K562 (cell line): Measurements from ENCODE around the gene IRS2. TPM values are rescaled to one million over a fixed set of nuclear protein-coding genes. Genes with fewer than 3 reads are reported as not detected.

Experiments used
- ATAC-seq: fragments of 200-7000 bp; cut with Tn5 transposase; 3 replicates; pipeline ENCODE4 v1.9.1; 2020; ENCODE audit warnings: moderate library complexity
- BruUV-seq: library from RNA; stranded (reverse); fragments of 400-500 nt; replicated peaks from 2 replicates; lab custom pipeline; 2021; lab: Mats Ljungman, UMichigan
- CTCF ChIA-PET: fragments of 300-600 bp; formaldehyde crosslinking; extraction: SDS; loops from one replicate; lab custom pipeline; 2021; ENCODE audit warnings: low intra/inter-chr PET ratio; lab: Yijun Ruan, JAX
- POLR2A ChIA-PET: fragments of 300-600, 350-650 bp; sonication (Branson Sonifier 250); formaldehyde crosslinking; extraction: SDS; loops from one replicate; lab custom pipeline; 2021; ENCODE audit warnings: antibody characterized with exemption, inconsistent platforms; lab: Yijun Ruan, JAX
- DNase-seq, 4 experiments: peaks; one replicate each; pipeline versions ENCODE4 v3.0.0 to v3.0.0-alpha.2; 2011 to 2018; ENCODE audit warnings: low spot score in 3 of 4, mixed read lengths in 3 of 4; ENCODE audit errors: extremely low read depth in 1 of 4
- FAIRE-seq: peaks from 2 replicates; lab custom pipeline; 2011; peaks lifted over from hg19 to GRCh38; lab: Jason Lieb, UNC
- H2AFZ ChIP-seq: 2 replicates; pipeline ENCODE4 v1.6.0; 2011; ENCODE audit warnings: low read depth, low read length, control low read depth, inconsistent platforms
- H3K27ac ChIP-seq: fragments of 200-600 bp; 3 replicates; pipeline ENCODE4 v1.8.0; 2011; ENCODE audit warnings: low read depth, mild to moderate bottlenecking, control low read depth, inconsistent platforms, low read length, moderate library complexity, mixed read lengths; ENCODE audit errors: extremely low read depth
- H3K27me3 ChIP-seq, 2 experiments: fragments of 300-600 bp in 1 of 2; 2 replicates in 1 of 2; 3 replicates in 1 of 2; pipeline versions ENCODE4 v1.6.0 to v1.8.0; 2011; ENCODE audit warnings: inconsistent platforms in 2 of 2, low read length in 2 of 2, mild to moderate bottlenecking in 1 of 2, mixed read lengths in 1 of 2, moderate library complexity in 1 of 2; ENCODE audit not compliant: control insufficient read depth in 2 of 2, insufficient read depth in 2 of 2
- H3K36me3 ChIP-seq: fragments of 300-600 bp; 3 replicates; pipeline ENCODE4 v1.8.0; 2011; ENCODE audit warnings: mild to moderate bottlenecking, low read length, inconsistent platforms; ENCODE audit not compliant: control insufficient read depth, insufficient read depth
- H3K4me1 ChIP-seq, 2 experiments: fragments of 200-600 bp in 1 of 2; replicated peaks in 1 of 2; 2 replicates in 1 of 2; 3 replicates in 1 of 2; pipeline versions ENCODE4 v1.5.1 to v1.8.0; 2011; ENCODE audit warnings: inconsistent platforms in 2 of 2, low read length in 2 of 2, mild to moderate bottlenecking in 1 of 2, mixed read lengths in 1 of 2, moderate library complexity in 1 of 2; ENCODE audit not compliant: control insufficient read depth in 2 of 2, insufficient read depth in 2 of 2
- H3K4me2 ChIP-seq: 2 replicates; pipeline ENCODE4 v1.6.1; 2011; ENCODE audit warnings: low read length, control low read depth, inconsistent platforms, mixed read lengths; ENCODE audit not compliant: insufficient read depth
- H3K4me3 ChIP-seq: fragments of 200-600 bp; sonication (generic), shearing (Covaris generic); 2 replicates; pipeline ENCODE4 v1.5.1; 2016; ENCODE audit warnings: control low read depth, inconsistent platforms
- H3K79me2 ChIP-seq: fragments of 200-600 bp; 3 replicates; pipeline ENCODE4 v1.8.0; 2011; ENCODE audit warnings: low read length, inconsistent platforms; ENCODE audit not compliant: control insufficient read depth, insufficient read depth
- H3K9ac ChIP-seq, 2 experiments: 2 replicates each; pipeline versions ENCODE4 v1.6.0 to v1.6.1; 2011; ENCODE audit warnings: low read depth in 2 of 2, low read length in 2 of 2, control low read depth in 1 of 2, inconsistent platforms in 1 of 2, mild to moderate bottlenecking in 1 of 2, mixed read lengths in 1 of 2; ENCODE audit not compliant: insufficient read depth in 1 of 2
- H3K9me1 ChIP-seq: one replicate; pipeline ENCODE4 v1.6.0; 2011; ENCODE audit warnings: inconsistent platforms, mild to moderate bottlenecking, low read length, moderate library complexity; ENCODE audit not compliant: control insufficient read depth, insufficient read depth
- H3K9me3 ChIP-seq: replicated peaks from 2 replicates; pipeline ENCODE4 v1.5.1; 2011; ENCODE audit warnings: low read depth, low read length, inconsistent platforms; ENCODE audit not compliant: control insufficient read depth, insufficient read depth
- H4K20me1 ChIP-seq: replicated peaks from 2 replicates; pipeline ENCODE4 v1.6.1; 2011; ENCODE audit warnings: low read length, inconsistent platforms, mixed read lengths; ENCODE audit not compliant: control insufficient read depth, insufficient read depth
- BDP1 ChIP-seq: IDR thresholded peaks from 3 replicates; pipeline ENCODE4 v1.6.1; 2011; ENCODE audit not compliant: insufficient read length, insufficient read depth
- BRD4 ChIP-seq: fragments of 200-600 bp; sonication (generic); IDR thresholded peaks from 2 replicates; pipeline ENCODE4 v1.6.1; 2017; ENCODE audit warnings: inconsistent platforms
- CHCHD3 ChIP-seq: fragments of 250-450 bp; sonication (Bioruptor Pico); IDR thresholded peaks from 2 replicates; pipeline ENCODE4 v2.1.2; 2022; ENCODE audit warnings: mild to moderate bottlenecking
- CREB1 ChIP-seq, 2 experiments: sonication (generic) in 1 of 2; formaldehyde crosslinking in 1 of 2; IDR thresholded peaks; 2 replicates each; pipeline versions ENCODE4 v1.6.1 to v1.8.0; 2012 to 2022; ENCODE audit warnings: inconsistent platforms in 1 of 2, mild to moderate bottlenecking in 1 of 2, missing genetic modification reagents in 1 of 2, moderate library complexity in 1 of 2
- ETS1 ChIP-seq: conservative IDR thresholded peaks from 2 replicates; pipeline ENCODE4 v1.6.1; 2011; ENCODE audit warnings: low read depth, mild to moderate bottlenecking, low read length; ENCODE audit not compliant: control insufficient read depth
- HIVEP1 ChIP-seq: fragments of 250-450 bp; sonication (Bioruptor Pico); IDR thresholded peaks from 2 replicates; pipeline ENCODE4 v1.4.0; 2020; ENCODE audit warnings: mild to moderate bottlenecking
- HMGN3 ChIP-seq: IDR thresholded peaks from 2 replicates; pipeline ENCODE4 v1.6.1; 2011; ENCODE audit warnings: borderline replicate concordance, low read depth, mild to moderate bottlenecking, mixed read lengths, low read length; ENCODE audit not compliant: insufficient read length; ENCODE audit errors: extremely low read depth
- NEUROD1 ChIP-seq: fragments of 150-350 bp; IDR thresholded peaks from 2 replicates; pipeline ENCODE4 v1.6.1; 2014; ENCODE audit warnings: borderline replicate concordance, low read length, low read depth; ENCODE audit not compliant: partially characterized antibody
- POLR2B ChIP-seq: fragments of 450-650 bp; IDR thresholded peaks from 2 replicates; pipeline ENCODE4 v1.6.1; 2018; ENCODE audit warnings: low read depth; ENCODE audit not compliant: partially characterized antibody
- PRDM10 ChIP-seq: fragments of 450-650 bp; IDR thresholded peaks from 2 replicates; pipeline ENCODE4 v1.6.1; 2018; ENCODE audit not compliant: partially characterized antibody
- SMAD4 ChIP-seq: fragments of 250-450 bp; sonication (Bioruptor Pico); conservative IDR thresholded peaks from 2 replicates; pipeline ENCODE4 v1.8.0; 2021; ENCODE audit warnings: inconsistent platforms, mild to moderate bottlenecking, moderate library complexity
- ZBTB34 ChIP-seq: fragments of 250-450 bp; sonication (Bioruptor Pico); IDR thresholded peaks from 2 replicates; pipeline ENCODE4 v1.8.0; 2021; ENCODE audit warnings: mild to moderate bottlenecking, moderate library complexity
- ZEB2 ChIP-seq: fragments of 450-650 bp; IDR thresholded peaks from 2 replicates; pipeline ENCODE4 v1.6.1; 2016
- ZNF175 ChIP-seq: fragments of 200-800 bp; sonication (Bioruptor generic); IDR thresholded peaks from 2 replicates; pipeline ENCODE4 v1.6.1; 2016; ENCODE audit warnings: low read depth, mild to moderate bottlenecking, missing genetic modification characterization, missing compliant biosample characterization
- WGBS: fragments of 100-300 bp; shearing (Covaris generic); methylation state at CpG from one replicate; pipeline ENCODE4 v1.1.6; 2016; ENCODE audit warnings: low coverage, mixed read lengths; ENCODE audit not compliant: insufficient coverage; ENCODE audit errors: missing lambda C conversion rate; 5-methylcytosine and 5-hydroxymethylcytosine counted together
- in situ Hi-C: fragments of 300-500 bp; cut with MboI; formaldehyde crosslinking; loops from 4 replicates; pipeline ENCODE4 v1.15.0; 2018; ENCODE audit warnings: inconsistent platforms, mixed read lengths
- intact Hi-C: fragments of 100-400 bp; cut with micrococcal nuclease; formaldehyde crosslinking; loops from 2 replicates; pipeline ENCODE4 v1.14.2; 2022
- polyA plus RNA-seq, 8 experiments: library from polyadenylated mRNA; depleted of rRNA in 4 of 8; stranded (reverse) in 5 of 8; unstranded in 3 of 8; fragments of >200 nt; fragmentation: Nextera tagmentation in 2 of 8; fragmentation: Illumina TruSeq in 1 of 8; extraction: Ambion mirVana in 2 of 8; extraction: Trizol in 1 of 8; gene quantifications; 2 replicates each; pipeline versions ENCODE4 v1.2.1 to v1.2.3, GENCODE V29; 2011 to 2014; ENCODE audit warnings: inconsistent platforms in 1 of 8, missing spikeins in 1 of 8
- total RNA-seq, 7 experiments: library from RNA; depleted of rRNA in 6 of 7; stranded (reverse); fragments of >200 nt in 6 of 7; fragmentation: Illumina TruSeq in 2 of 7; extraction: Trizol in 2 of 7; gene quantifications; 2 replicates each; pipeline versions ENCODE4 v1.2.1 to v1.2.3, GENCODE V29; 2011 to 2021; ENCODE audit warnings: low replicate concordance in 1 of 7

Gene IRS2
- total and polyA plus RNA-seq, 9 of the 15 experiments (the other 6 are each of a cell fraction or from before 2014, with no cell fraction given): 0.36 to 4.6 (median 0.63) TPM

GRCh38 chr13:109779876-109780510 is 6.4 kb downstream of the IRS2 start:
- no peaks in the 10 kb centered on the region; the same call in 1 of the 2 replicates for H4K20me1 ChIP-seq
- ChIA-PET POLR2A (interaction anchor here (0.5 to 1.3 kb wide), 6 partner anchors 9 to 72 kb away, joined by 3 to 4 read pairs (median 3); no protein-coding TSS in a partner anchor), CTCF (no interaction called here)
- H3K4me2 ChIP-seq: peak overlapping the region; percentile 8; the same call in 1 of the 2 replicates
- intact Hi-C loops (no loop called here), in situ Hi-C loops (no loop called here)
- H2AFZ ChIP-seq: no peak overlapping the region
- H3K4me1 ChIP-seq: peaks cover 15 to 21% of the 10 kb centered on the region in 2 experiments; a peak in 3 of 5 replicates
- H3K9ac ChIP-seq: 0 out of 4 replicates have a peak overlapping the region, but pooled peaks of 1 of the 2 experiments have one; percentile 20
- no peak overlapping the region for H3K27ac ChIP-seq
- ATAC-seq (no peak; the same call in 2 of the 3 replicates), FAIRE-seq (no peak), DNase-seq (no peak)
- 61% methylated on average over 7 of the region's 7 CpGs for WGBS
- H3K36me3 ChIP-seq: no peaks in the 10 kb centered on the region
- no peaks in the 10 kb centered on the region for H3K9me3 ChIP-seq
- TSS peak; percentile 14 for BruUV-seq
- no peaks in the 10 kb centered on the region for H3K9me1 ChIP-seq
- peaks cover 45% of the 10 kb centered on the region for H3K79me2 ChIP-seq
- no peak overlapping the region for H3K4me3 ChIP-seq
- no peaks in the 10 kb centered on the region for H3K27me3 ChIP-seq
- TF ChIP-seq HMGN3 (no peak), BDP1 (no peak), CREB1 (IDR thresholded peaks at IDR 0.05) (no peak), CREB1 (CRISPR knock-in tag; IDR thresholded peaks at IDR 0.05) (no peak), BRD4 (no peak), SMAD4 (no peak), ZBTB34 (no peak), POLR2B (no peak), NEUROD1 (no peak), ZEB2 (no peak), PRDM10 (no peak), HIVEP1 (CRISPR knock-in tag) (no peak), ETS1 (no peak), CHCHD3 (no peak), ZNF175 (no peak)
